ENCODE data around the gene STX16. TPM values are rescaled to one million over a fixed set of nuclear protein-coding genes. Genes with fewer than 3 reads are reported as not detected.

Gene STX16
- polyA plus RNA-seq, 3 donors, result 15.6 to 165 (median 27.4) TPM

DNA sequence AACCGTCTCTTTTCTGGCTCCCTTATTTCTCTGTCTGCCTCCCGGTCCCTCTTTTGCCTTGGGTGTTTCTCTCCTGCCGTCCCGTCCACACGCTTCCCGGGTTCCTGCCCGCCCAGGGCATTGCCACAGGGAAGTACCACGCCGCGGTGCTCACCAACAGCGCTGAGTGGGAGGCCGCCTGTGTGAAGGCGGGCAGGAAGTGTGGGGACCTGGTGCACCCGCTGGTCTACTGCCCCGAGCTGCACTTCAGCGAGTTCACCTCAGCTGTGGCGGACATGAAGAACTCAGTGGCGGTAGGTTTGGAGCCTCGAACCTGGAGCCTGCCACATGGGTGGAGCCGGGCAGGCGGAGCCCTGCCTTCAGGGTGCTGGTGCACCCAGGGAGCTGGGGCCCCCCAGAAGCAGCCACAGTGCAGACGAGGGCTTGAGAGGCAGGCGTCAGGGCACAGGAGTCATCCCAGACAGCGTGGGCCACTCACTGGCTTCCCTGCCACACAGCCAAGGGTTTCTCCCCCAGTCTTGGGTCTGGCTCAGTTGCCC lies 62.8 kb downstream of the STX16 start:
- intact Hi-C loops (cut with micrococcal nuclease), result no loop called here
- H4K20me1 ChIP-seq (ENCODE audit: insufficient read depth, low read length), result no peaks in the 10 kb centered on the region
- no peak overlapping the region for H2AFZ ChIP-seq (ENCODE audit: insufficient read depth, low read depth, low read length, poor library complexity, severe bottlenecking)
- peaks cover 0 to 2% (median 0%) of the 10 kb centered on the region in 7 donors for H3K9me3 Mint-ChIP-seq
- H3K4me2 ChIP-seq (replicated peaks; ENCODE audit: extremely low read depth, low read length, poor library complexity, severe bottlenecking), result no peak overlapping the region
- H3K9me3 ChIP-seq (replicated peaks in 1 of 2; ENCODE audit: control insufficient read depth in 1 of 2, insufficient read depth in 1 of 2, low read length in 2 of 2), result no peaks in the 10 kb centered on the region
- peaks cover 19 to 45% of the 10 kb centered on the region in 2 donors for H3K36me3 ChIP-seq (replicated peaks in 1 of 2; ENCODE audit: control insufficient read depth in 1 of 2, insufficient read depth in 2 of 2, low read length in 2 of 2)
- H3K79me2 ChIP-seq (ENCODE audit: insufficient read depth, low read length), result no peaks in the 10 kb centered on the region
- 91% methylated on average over 24 of the region's 24 CpGs for WGBS (ENCODE audit: insufficient coverage)
- H3K9ac ChIP-seq (ENCODE audit: insufficient read depth, low read length, poor library complexity, severe bottlenecking), result no peak overlapping the region
- no peak overlapping the region for H3K4me3 ChIP-seq (replicated peaks in 1 of 3; ENCODE audit: low read depth in 2 of 3, low read length in 3 of 3)
- H3K27me3 ChIP-seq (ENCODE audit: control insufficient read depth in 2 of 2, insufficient read depth in 2 of 2, low read length in 2 of 2), result no peaks in the 10 kb centered on the region
- peak overlapping the region in 3 of 7 donors; percentile 15 to 71 (median 48) for H3K27ac Mint-ChIP-seq
- H3K4me1 Mint-ChIP-seq, result no peaks in the 10 kb centered on the region
- peaks cover 0 to 2% (median 1%) of the 10 kb centered on the region in 3 donors for H3K27me3 Mint-ChIP-seq (ENCODE audit: low read depth in 3 of 3)
- H3K4me3 Mint-ChIP-seq, result no peak overlapping the region
- peaks cover 25 to 45% of the 10 kb centered on the region in 2 donors for H3K36me3 Mint-ChIP-seq
- no peaks in the 10 kb centered on the region for H3K4me1 ChIP-seq (ENCODE audit: control insufficient read depth in 1 of 2, insufficient read depth in 2 of 2, low read length in 2 of 2)
- no peak overlapping the region for H3K27ac ChIP-seq (ENCODE audit: low read depth in 1 of 2, low read length in 2 of 2)
- TF ChIP-seq, protein P1, sequence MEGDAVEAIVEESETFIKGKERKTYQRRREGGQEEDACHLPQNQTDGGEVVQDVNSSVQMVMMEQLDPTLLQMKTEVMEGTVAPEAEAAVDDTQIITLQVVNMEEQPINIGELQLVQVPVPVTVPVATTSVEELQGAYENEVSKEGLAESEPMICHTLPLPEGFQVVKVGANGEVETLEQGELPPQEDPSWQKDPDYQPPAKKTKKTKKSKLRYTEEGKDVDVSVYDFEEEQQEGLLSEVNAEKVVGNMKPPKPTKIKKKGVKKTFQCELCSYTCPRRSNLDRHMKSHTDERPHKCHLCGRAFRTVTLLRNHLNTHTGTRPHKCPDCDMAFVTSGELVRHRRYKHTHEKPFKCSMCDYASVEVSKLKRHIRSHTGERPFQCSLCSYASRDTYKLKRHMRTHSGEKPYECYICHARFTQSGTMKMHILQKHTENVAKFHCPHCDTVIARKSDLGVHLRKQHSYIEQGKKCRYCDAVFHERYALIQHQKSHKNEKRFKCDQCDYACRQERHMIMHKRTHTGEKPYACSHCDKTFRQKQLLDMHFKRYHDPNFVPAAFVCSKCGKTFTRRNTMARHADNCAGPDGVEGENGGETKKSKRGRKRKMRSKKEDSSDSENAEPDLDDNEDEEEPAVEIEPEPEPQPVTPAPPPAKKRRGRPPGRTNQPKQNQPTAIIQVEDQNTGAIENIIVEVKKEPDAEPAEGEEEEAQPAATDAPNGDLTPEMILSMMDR (IDR thresholded peaks at IDR 0.05), result no peak
- peak in 1 of 3 donors; percentile 2 for DNase-seq

DNA sequence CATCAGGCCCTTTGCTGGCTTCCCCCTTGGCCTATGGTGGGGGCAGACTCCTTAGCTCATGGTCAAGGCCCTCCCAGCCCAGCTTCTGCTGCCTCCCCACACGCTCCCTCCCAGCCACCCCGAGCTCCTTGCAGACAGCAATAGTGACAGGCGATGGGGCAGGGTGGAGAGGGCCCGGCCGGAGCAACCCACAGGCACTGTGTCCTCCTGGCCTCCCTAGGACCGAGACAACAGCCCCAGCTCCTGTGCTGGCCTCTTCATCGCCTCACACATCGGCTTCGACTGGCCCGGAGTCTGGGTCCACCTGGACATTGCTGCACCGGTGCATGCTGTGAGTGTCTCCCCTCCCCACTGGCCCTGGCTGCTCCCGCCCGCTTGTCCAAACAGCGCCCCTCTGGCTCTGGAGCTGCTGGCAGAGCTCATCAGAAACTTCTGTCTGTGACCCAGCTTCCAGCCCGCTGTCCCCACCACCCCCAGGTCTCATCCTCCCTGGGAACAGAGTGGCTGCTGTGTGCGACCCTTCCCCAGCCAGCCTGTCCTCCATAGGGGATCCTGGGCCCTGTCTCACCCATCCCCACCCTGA lies 63.3 kb downstream of the STX16 start:
- H3K9me3 Mint-ChIP-seq, result peaks cover 0 to 2% (median 0%) of the 10 kb centered on the region in 7 donors
- H3K36me3 Mint-ChIP-seq, result peaks cover 19 to 39% of the 10 kb centered on the region in 2 donors
- no peak overlapping the region for H3K27ac Mint-ChIP-seq
- intact Hi-C loops (cut with micrococcal nuclease), result no loop called here
- H3K4me2 ChIP-seq (replicated peaks; ENCODE audit: extremely low read depth, low read length, poor library complexity, severe bottlenecking), result no peak overlapping the region
- no peaks in the 10 kb centered on the region for H3K27me3 ChIP-seq (ENCODE audit: control insufficient read depth in 2 of 2, insufficient read depth in 2 of 2, low read length in 2 of 2)
- no peaks in the 10 kb centered on the region for H3K4me1 ChIP-seq (ENCODE audit: control insufficient read depth in 1 of 2, insufficient read depth in 2 of 2, low read length in 2 of 2)
- TF ChIP-seq, protein P1 (IDR thresholded peaks at IDR 0.05), result no peak
- WGBS (ENCODE audit: insufficient coverage), result 97% methylated on average over 16 of the region's 16 CpGs
- no peak overlapping the region for H3K4me3 Mint-ChIP-seq
- peaks cover 0 to 2% (median 2%) of the 10 kb centered on the region in 3 donors for H3K27me3 Mint-ChIP-seq (ENCODE audit: low read depth in 3 of 3)
- DNase-seq, result peak in 1 of 3 donors; percentile 3
- H3K9ac ChIP-seq (ENCODE audit: insufficient read depth, low read length, poor library complexity, severe bottlenecking), result no peak overlapping the region
- H4K20me1 ChIP-seq (ENCODE audit: insufficient read depth, low read length), result no peaks in the 10 kb centered on the region
- no peaks in the 10 kb centered on the region for H3K4me1 Mint-ChIP-seq
- no peak overlapping the region for H3K27ac ChIP-seq (ENCODE audit: low read depth in 1 of 2, low read length in 2 of 2)
- H3K9me3 ChIP-seq (replicated peaks in 1 of 2; ENCODE audit: control insufficient read depth in 1 of 2, insufficient read depth in 1 of 2, low read length in 2 of 2), result no peaks in the 10 kb centered on the region
- H3K79me2 ChIP-seq (ENCODE audit: insufficient read depth, low read length), result no peaks in the 10 kb centered on the region
- H3K36me3 ChIP-seq (replicated peaks in 1 of 2; ENCODE audit: control insufficient read depth in 1 of 2, insufficient read depth in 2 of 2, low read length in 2 of 2), result peaks cover 19 to 40% of the 10 kb centered on the region in 2 donors
- H3K4me3 ChIP-seq (replicated peaks in 1 of 3; ENCODE audit: low read depth in 2 of 3, low read length in 3 of 3), result no peak overlapping the region
- H2AFZ ChIP-seq (ENCODE audit: insufficient read depth, low read depth, low read length, poor library complexity, severe bottlenecking), result no peak overlapping the region

Data from CD14-positive monocyte (primary cell).